GM21528 (cell line): Measurements from ENCODE around the gene DKK1.
"Not testable (repeated sequence)": the region's sequence is repeated elsewhere in the genome, so short reads cannot be mapped to it uniquely, and the experiment has no call there.

ENCODE experiments used
- ATAC-seq: cut with Tn5 transposase; IDR thresholded peaks from one replicate; pipeline ENCODE4 v1.9.1; 2021; ENCODE audit warnings: mild to moderate bottlenecking, moderate library complexity; ENCODE audit not compliant: unreplicated experiment, low FRiP score

DKK1 gene

GRCh38 chr10:52365547-52366432 lies 51.7 kb downstream of the DKK1 start:
- ATAC-seq, result not testable (repeated sequence)
